Stimulated activated CD4-positive, alpha-beta T cell treated with anti-CD3 and anti-CD28 coated beads, Interleukin-4, amount 100 ng/mL, for 1 hour (primary cell): ENCODE data around the gene PDE1A.
"Not testable (repeated sequence)": the region's sequence is repeated elsewhere in the genome, so short reads cannot be mapped to it uniquely, and the experiment has no call there.

ENCODE experiments used
- DNase-seq: peaks from one replicate; pipeline ENCODE4 v3.0.0-alpha.2; 2020

Gene PDE1A

GRCh38 chr2:182351427-182351826 lies 75.4 kb downstream of the PDE1A start:
- DNase-seq, result no peak

- no peak for DNase-seq
Observed at GRCh38 chr2:182349268-182349667, 77.6 kb downstream of the PDE1A start.

- no peak for DNase-seq
Observed at GRCh38 chr2:182345384-182345783, 81.5 kb downstream of the PDE1A start.

- DNase-seq, result no peak
Observed at GRCh38 chr2:182330451-182331305, 96.2 kb downstream of the PDE1A start.

- no peak for DNase-seq
Observed at GRCh38 chr2:182324665-182325064, 102.2 kb downstream of the PDE1A start.

- no peak for DNase-seq
Observed at GRCh38 chr2:182321096-182321495, 105.7 kb downstream of the PDE1A start.

- no peak for DNase-seq
Observed at GRCh38 chr2:182319556-182320505, 107.0 kb downstream of the PDE1A start.

GRCh38 chr2:182318466-182319220 lies 108.2 kb downstream of the PDE1A start:
- DNase-seq, result no peak

GRCh38 chr2:182316950-182317349 lies 109.9 kb downstream of the PDE1A start:
- DNase-seq, result no peak

- no peak for DNase-seq
Observed at GRCh38 chr2:182302972-182303371, 123.9 kb downstream of the PDE1A start.

GRCh38 chr2:182302174-182302573 lies 124.7 kb downstream of the PDE1A start:
- no peak for DNase-seq

GRCh38 chr2:182301093-182301492 lies 125.7 kb downstream of the PDE1A start:
- no peak for DNase-seq

- DNase-seq, result no peak
Observed at GRCh38 chr2:182300608-182301007, 126.2 kb downstream of the PDE1A start.

GRCh38 chr2:182299632-182300031 lies 127.2 kb downstream of the PDE1A start:
- no peak for DNase-seq

- DNase-seq, result no peak
Observed at GRCh38 chr2:182298456-182298855, 128.4 kb downstream of the PDE1A start.

GRCh38 chr2:182291296-182291695 lies 135.5 kb downstream of the PDE1A start:
- DNase-seq, result no peak

GRCh38 chr2:182283512-182283911 lies 143.3 kb downstream of the PDE1A start:
- no peak for DNase-seq

GRCh38 chr2:182281276-182281675 lies 145.6 kb downstream of the PDE1A start:
- no peak for DNase-seq

- DNase-seq, result no peak
Observed at GRCh38 chr2:182280118-182280517, 146.7 kb downstream of the PDE1A start.

GRCh38 chr2:182276662-182277061 lies 150.2 kb downstream of the PDE1A start:
- DNase-seq, result not testable (repeated sequence)

- DNase-seq, result no peak
Observed at GRCh38 chr2:182267971-182268370, 158.9 kb downstream of the PDE1A start.

GRCh38 chr2:182266909-182267308 lies 159.9 kb downstream of the PDE1A start:
- no peak for DNase-seq

GRCh38 chr2:182265718-182266117 lies 161.1 kb downstream of the PDE1A start:
- no peak for DNase-seq
